Ishikawa (cell line): Measurements from ENCODE around the gene DPM1.

ENCODE experiments used
- EP300 ChIP-seq: IDR thresholded peaks from 2 replicates; pipeline ENCODE4 v1.6.1; 2012; ENCODE audit warnings: borderline replicate concordance
- MAX ChIP-seq: IDR thresholded peaks from 2 replicates; pipeline ENCODE4 v1.6.1; 2012
- NFIC ChIP-seq: IDR thresholded peaks from 2 replicates; pipeline ENCODE4 v1.6.1; 2012
- REST ChIP-seq: IDR thresholded peaks from 2 replicates; pipeline ENCODE4 v1.6.1; 2012; ENCODE audit warnings: low read depth, mild to moderate bottlenecking
- TAF1 ChIP-seq: IDR thresholded peaks from 2 replicates; pipeline ENCODE4 v1.6.1; 2012; ENCODE audit warnings: low read depth, mild to moderate bottlenecking
- TCF12 ChIP-seq: IDR thresholded peaks from 2 replicates; pipeline ENCODE4 v1.6.1; 2012; ENCODE audit warnings: low read depth
- USF1 ChIP-seq: IDR thresholded peaks from 2 replicates; pipeline ENCODE4 v1.6.1; 2012
- ZBTB7A ChIP-seq: IDR thresholded peaks from 2 replicates; pipeline ENCODE4 v1.6.1; 2012; ENCODE audit warnings: low read depth

GRCh38 chr20:50993876-50994275 lies 35.5 kb upstream of the DPM1 start:
- TF ChIP-seq USF1 (no peak), EP300 (no peak), NFIC (no peak), REST (no peak), TCF12 (no peak), ZBTB7A (no peak), TAF1 (no peak), MAX (no peak)
